ENCODE data around the gene CYB5R2.

The CYB5R2 gene

GRCh38 chr11:7638710-7639642 is 34.3 kb downstream of the CYB5R2 start:
- DNase-seq (ENCODE audit: low read depth in 2 of 2), result no peak

GRCh38 chr11:7637447-7638157 is 35.7 kb downstream of the CYB5R2 start:
- no peak for DNase-seq (ENCODE audit: low read depth in 2 of 2)

- DNase-seq (ENCODE audit: low read depth in 2 of 2), result no peak
These were observed 37.0 kb downstream of the CYB5R2 start for GRCh38 chr11:7636350-7636749.

DNA sequence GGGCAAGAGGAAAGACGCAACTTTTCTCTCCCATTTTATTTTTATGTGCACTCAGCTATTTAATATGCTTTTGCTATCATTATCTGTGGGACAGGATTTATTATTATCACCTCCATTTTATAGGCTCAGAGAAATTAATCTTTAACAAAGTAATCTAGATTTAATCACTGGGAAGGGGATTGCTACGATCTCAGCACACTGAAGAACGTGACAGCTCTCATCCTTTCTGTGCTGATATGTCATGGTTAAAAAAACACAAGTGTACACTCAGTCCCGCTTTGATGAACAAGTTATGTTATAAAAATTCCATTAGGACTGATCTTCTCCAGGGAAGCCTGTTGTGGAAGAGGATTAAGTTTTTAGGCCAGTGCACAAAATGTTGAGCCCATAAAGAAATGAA is 37.6 kb downstream of the CYB5R2 start:
- no peak for DNase-seq (ENCODE audit: low read depth in 2 of 2)

- no peak for DNase-seq (ENCODE audit: low read depth in 2 of 2)
These were observed 38.2 kb downstream of the CYB5R2 start for GRCh38 chr11:7635137-7635536.

DNA sequence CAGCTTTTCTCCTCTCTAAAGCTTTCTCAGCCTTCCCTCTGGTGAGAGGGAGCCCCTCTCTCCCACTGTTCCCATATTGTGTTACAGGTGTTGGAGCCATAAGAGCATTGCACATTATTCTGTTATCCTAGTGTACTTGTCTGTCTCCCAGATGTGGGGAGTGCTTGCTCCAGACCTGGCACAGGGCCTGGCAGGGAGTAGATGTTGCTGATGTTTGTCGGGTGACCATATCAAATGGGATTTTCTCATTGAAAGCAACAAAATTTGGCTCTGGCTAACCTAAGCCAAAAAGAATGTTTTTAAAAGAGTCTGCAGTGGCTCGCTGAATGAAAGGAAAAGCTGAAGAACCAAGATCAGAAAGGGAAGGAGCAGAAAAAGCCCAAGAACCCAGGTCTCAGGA is 41.1 kb downstream of the CYB5R2 start:
- DNase-seq (ENCODE audit: low read depth in 2 of 2), result no peak

- DNase-seq (ENCODE audit: low read depth in 2 of 2), result no peak
These were observed 43.3 kb downstream of the CYB5R2 start for GRCh38 chr11:7630002-7630401.

DNA sequence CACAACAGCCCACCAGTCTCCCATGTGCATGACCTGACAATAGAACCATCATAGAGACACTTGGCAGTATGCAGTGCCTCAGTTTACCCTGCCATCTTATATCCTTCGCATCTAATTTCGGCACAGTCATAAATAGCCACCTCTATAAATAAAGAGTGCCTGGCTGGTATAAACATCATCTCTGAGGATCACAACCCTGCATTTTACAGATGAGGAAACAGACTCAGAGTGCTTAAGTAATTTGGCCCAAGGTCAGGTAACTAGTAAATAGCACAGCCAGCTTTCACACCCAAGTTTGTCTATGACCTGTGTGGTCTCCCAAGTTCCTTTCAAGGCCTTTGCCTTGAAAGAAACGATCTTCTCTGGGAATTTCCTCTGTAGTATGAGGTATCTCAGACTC is 44.6 kb downstream of the CYB5R2 start:
- DNase-seq (ENCODE audit: low read depth in 2 of 2), result no peak

DNA sequence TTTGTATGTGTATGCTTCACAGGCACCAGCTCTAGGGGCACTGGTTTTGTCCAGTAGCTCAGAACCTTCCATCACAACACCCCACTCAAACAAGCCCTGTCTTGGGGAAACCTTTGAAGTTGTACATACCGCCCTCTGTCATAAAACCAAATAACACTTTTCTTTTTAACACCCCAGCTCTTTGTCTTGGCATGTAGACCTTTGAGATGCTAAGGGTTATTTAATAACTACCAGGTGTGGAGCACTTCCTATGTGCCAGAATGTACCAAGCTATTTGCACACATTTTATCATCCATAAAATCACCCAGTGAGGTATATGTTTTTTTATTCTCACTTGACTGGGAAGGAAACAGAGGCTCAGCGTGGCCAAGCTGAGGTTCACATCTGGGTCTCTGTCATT is 50.6 kb downstream of the CYB5R2 start:
- DNase-seq (ENCODE audit: low read depth in 2 of 2), result no peak

DNA sequence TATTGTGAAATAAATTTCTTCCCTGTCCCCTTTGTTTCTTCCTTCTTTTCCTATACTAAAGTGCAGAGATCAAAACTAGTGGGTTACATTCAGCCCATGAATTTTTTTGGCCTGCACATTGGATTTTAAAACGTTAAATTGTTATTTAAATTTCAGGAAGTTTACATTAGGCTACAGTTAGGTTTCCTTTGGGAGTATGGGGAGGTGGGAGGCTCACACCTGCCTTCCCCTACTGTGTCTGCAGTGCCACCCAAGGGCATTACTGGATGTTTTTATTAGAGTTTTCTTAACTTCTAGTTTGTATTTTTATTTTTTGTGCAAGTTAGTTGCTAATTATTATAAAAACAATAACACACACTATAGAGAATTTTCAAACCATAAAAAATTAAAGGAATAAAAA is 51.7 kb downstream of the CYB5R2 start:
- DNase-seq (ENCODE audit: low read depth in 2 of 2), result no peak

- DNase-seq (ENCODE audit: low read depth in 2 of 2), result no peak
These were observed 52.2 kb downstream of the CYB5R2 start for GRCh38 chr11:7621090-7621489.

DNA sequence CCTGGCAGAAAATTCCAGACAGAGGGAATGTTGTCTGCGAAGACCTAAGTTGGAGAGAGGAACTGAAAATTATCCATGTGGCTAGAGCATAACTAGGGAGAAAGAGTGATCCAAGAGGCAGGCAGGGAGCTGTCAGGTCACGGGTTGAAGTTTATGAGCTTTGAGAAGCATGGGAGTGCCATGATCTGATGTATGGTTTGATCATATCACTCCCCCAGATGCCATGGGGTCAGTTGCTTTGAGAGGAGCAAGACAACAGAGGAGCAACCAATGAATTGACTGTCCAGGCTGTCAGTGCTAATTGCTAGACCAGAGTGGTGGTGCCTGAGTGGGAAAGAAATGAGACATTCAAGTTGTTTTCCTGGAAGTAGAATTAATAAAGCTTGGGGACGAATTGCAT is 54.0 kb downstream of the CYB5R2 start:
- no peak for DNase-seq (ENCODE audit: low read depth in 2 of 2)

DNA sequence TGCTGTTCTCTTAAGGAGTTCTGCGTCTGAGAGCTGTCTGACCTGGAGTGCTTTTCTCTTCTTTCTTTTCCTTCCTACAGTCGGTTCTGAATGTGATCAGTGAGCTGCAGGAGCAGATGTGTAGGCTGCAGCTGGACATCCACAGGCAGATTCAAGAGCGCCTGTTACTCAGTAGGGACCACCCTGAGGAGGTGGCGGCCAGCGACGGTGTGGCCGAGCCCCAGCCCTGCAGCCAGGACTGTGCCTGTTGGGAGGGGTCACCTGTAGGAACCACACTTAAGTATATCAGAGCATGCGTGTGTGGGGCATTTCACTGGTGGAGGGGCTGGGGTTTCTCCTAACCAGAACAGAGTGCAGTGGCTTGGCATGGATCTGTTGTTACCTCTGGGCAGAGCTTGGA is 56.3 kb downstream of the CYB5R2 start:
- no peak for DNase-seq (ENCODE audit: low read depth in 2 of 2)
